Progenitor cell of endocrine pancreas (in vitro differentiated cells): Measurements from ENCODE around the gene KRT28. TPM values are rescaled to one million over a fixed set of nuclear protein-coding genes. Genes with fewer than 3 reads are reported as not detected.

Experiments
- DNase-seq: peaks from one replicate; pipeline ENCODE4 v3.0.0; 2021; ENCODE audit warnings: low spot score; ENCODE audit not compliant: unreplicated experiment
- H3K27ac Mint-ChIP-seq: 2 replicates; pipeline ENCODE4 v1.8.0; 2021; ENCODE audit warnings: mild to moderate bottlenecking, moderate library complexity, mixed read lengths
- H3K27me3 Mint-ChIP-seq: 2 replicates; pipeline ENCODE4 v1.8.0; 2021; ENCODE audit warnings: mixed read lengths
- H3K36me3 Mint-ChIP-seq: 2 replicates; pipeline ENCODE4 v1.8.0; 2022; ENCODE audit warnings: mixed read lengths; ENCODE audit not compliant: insufficient read depth
- H3K4me1 Mint-ChIP-seq: 2 replicates; pipeline ENCODE4 v1.8.0; 2021; ENCODE audit warnings: low read depth, mixed read lengths
- H3K4me3 Mint-ChIP-seq: 2 replicates; pipeline ENCODE4 v1.8.0; 2021; ENCODE audit warnings: low read depth, mild to moderate bottlenecking, moderate library complexity, mixed read lengths
- H3K9me3 Mint-ChIP-seq: 2 replicates; pipeline ENCODE4 v1.8.0; 2021; ENCODE audit warnings: low read depth, mixed read lengths
- CTCF ChIP-seq: fragments of 200-600 bp; sonication (generic); IDR thresholded peaks from one replicate; pipeline ENCODE4 v1.5.0; 2021; ENCODE audit warnings: antibody characterized with exemption, mild to moderate bottlenecking; ENCODE audit not compliant: unreplicated experiment
- total RNA-seq: library from RNA; stranded (reverse); gene quantifications from 2 replicates; pipeline ENCODE4 v1.2.1, GENCODE V29; 2021

Gene KRT28
- total RNA-seq, 1 donor from 2014 or later, result not detected

GRCh38 chr17:40765657-40766056 lies 34.1 kb downstream of the KRT28 start:
- no peak for DNase-seq
- H3K27me3 Mint-ChIP-seq, result no peaks in the 10 kb centered on the region
- H3K27ac Mint-ChIP-seq, result no peak overlapping the region
- no peaks in the 10 kb centered on the region for H3K36me3 Mint-ChIP-seq
- peaks cover 19% of the 10 kb centered on the region for H3K9me3 Mint-ChIP-seq
- no peaks in the 10 kb centered on the region for H3K4me1 Mint-ChIP-seq
- TF ChIP-seq CTCF, result no peak
- no peak overlapping the region for H3K4me3 Mint-ChIP-seq

- no peaks in the 10 kb centered on the region for H3K36me3 Mint-ChIP-seq
- no peaks in the 10 kb centered on the region for H3K27me3 Mint-ChIP-seq
- peaks cover 33% of the 10 kb centered on the region for H3K9me3 Mint-ChIP-seq
Measured at GRCh38 chr17:40763752-40764151, 36.0 kb downstream of the KRT28 start.

GRCh38 chr17:40760105-40761016 lies 39.4 kb downstream of the KRT28 start:
- Mint-ChIP-seq H3K36me3 (no peaks in the 10 kb centered on the region), H3K4me3 (no peak overlapping the region), H3K27ac (no peak overlapping the region), H3K9me3 (peaks cover 38% of the 10 kb centered on the region), H3K4me1 (no peaks in the 10 kb centered on the region), H3K27me3 (no peaks in the 10 kb centered on the region)
- no peak for DNase-seq
- TF ChIP-seq CTCF, result no peak

More at GRCh38 chr17:40763752-40764151, 36.0 kb downstream of the KRT28 start:
- Mint-ChIP-seq H3K4me1 (no peaks in the 10 kb centered on the region), H3K4me3 (no peak overlapping the region), H3K27ac (no peak overlapping the region)
- DNase-seq, result no peak
- TF ChIP-seq CTCF, result no peak

- Mint-ChIP-seq H3K4me3 (no peak within 1 kb of the TSS), H3K9me3 (peaks cover 15% of the 10 kb centered on the region), H3K4me1 (no peaks in the 10 kb centered on the region), H3K27ac (no peak within 1 kb of the TSS), H3K27me3 (no peaks in the 10 kb centered on the region), H3K36me3 (no peaks in the 10 kb centered on the region)
- TF ChIP-seq CTCF, result no peak
- DNase-seq, result no peak
Measured at GRCh38 chr17:40755231-40755630, 44.5 kb downstream of the KRT28 start, which contains the start of gene KRT25. TSS of gene KRT25 (minus strand) at chr17:40755331. CDS start at chr17:40755271, 60 bp downstream.

- Mint-ChIP-seq H3K27ac (no peak overlapping the region), H3K36me3 (no peaks in the 10 kb centered on the region), H3K4me3 (no peak overlapping the region), H3K4me1 (no peaks in the 10 kb centered on the region), H3K27me3 (no peaks in the 10 kb centered on the region), H3K9me3 (peaks cover 5% of the 10 kb centered on the region)
- DNase-seq, result no peak
- TF ChIP-seq CTCF, result no peak
Measured at GRCh38 chr17:40753804-40754203, 46.0 kb downstream of the KRT28 start.
